Ascending aorta (tissue), 2 donors: ENCODE results near the gene AKAP13. TPM values are rescaled to one million over a fixed set of nuclear protein-coding genes. Genes with fewer than 3 reads are reported as not detected.

Experiments
- DNase-seq, 2 donors: peaks; one replicate each; pipeline ENCODE4 v3.0.0-alpha.2; 2019; ENCODE audit warnings: low spot score in 2 of 2
- H3K27ac ChIP-seq, 2 donors: fragments of 200-600 bp; sonication (generic); one replicate each; pipeline ENCODE4 v1.5.1; 2016 to 2017; ENCODE audit warnings: mild to moderate bottlenecking in 1 of 2
- H3K27me3 ChIP-seq: fragments of 200-600 bp; sonication (generic); one replicate; pipeline ENCODE4 v1.5.1; 2017
- H3K36me3 ChIP-seq, 2 donors: fragments of 200-600 bp; sonication (generic); one replicate each; pipeline ENCODE4 v1.5.1; 2016
- H3K4me1 ChIP-seq, 2 donors: fragments of 200-600 bp; sonication (generic); one replicate each; pipeline ENCODE4 v1.5.1; 2016 to 2017; ENCODE audit warnings: mild to moderate bottlenecking in 1 of 2
- H3K4me3 ChIP-seq, 2 donors: fragments of 200-600 bp; sonication (generic); one replicate each; pipeline ENCODE4 v1.5.1; 2016 to 2017; ENCODE audit warnings: mild to moderate bottlenecking in 1 of 2
- H3K9me3 ChIP-seq, 2 donors: fragments of 200-600 bp; sonication (generic); one replicate each; pipeline ENCODE4 v1.5.1; 2016
- intact Hi-C: fragments of 100-400 bp; cut with DNase I; formaldehyde crosslinking; loops from one replicate; pipeline ENCODE4 v1.15.1; 2023
- total RNA-seq: library from RNA; depleted of rRNA; stranded (reverse); fragments of >200 nt; gene quantifications from one replicate; pipeline ENCODE4 v1.1.0, GENCODE V29; 2016
- TF ChIP-seq, protein P1 (sequence below), 3 experiments: fragments of 200-600 bp in 2 of 3; fragments of 450-650 bp in 1 of 3; sonication (generic) in 2 of 3; IDR thresholded peaks; one replicate each; pipeline ENCODE4 v1.5.1; 2016 to 2019; ENCODE audit warnings: antibody characterized with exemption in 3 of 3, mild to moderate bottlenecking in 1 of 3, moderate library complexity in 1 of 3

The AKAP13 gene
- total RNA-seq, 1 donor from 2014 or later = 74.3 TPM

DNA sequence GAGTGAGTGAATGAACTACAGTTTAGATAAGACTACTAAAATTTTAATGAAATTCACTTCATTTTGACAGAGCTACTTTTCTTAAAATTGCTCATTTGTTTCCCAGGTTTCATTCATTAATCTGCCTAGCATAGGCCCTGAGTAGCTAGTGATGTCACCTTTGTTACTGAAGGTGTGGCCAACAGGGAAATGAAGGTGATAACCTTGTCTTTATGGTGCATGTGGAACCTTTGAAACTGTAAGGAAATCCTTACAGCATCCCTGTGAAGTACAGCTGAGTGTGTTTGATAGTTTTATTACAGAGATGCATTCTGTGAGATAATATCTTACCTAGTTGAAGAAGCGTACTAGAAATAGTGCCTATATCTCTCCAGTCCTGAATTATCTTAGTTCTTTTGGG, 112.9 kb downstream of the AKAP13 start:
- Histone ChIP-seq H3K4me1 (no peaks in the 10 kb centered on the region), H3K27ac (no peak overlapping the region), H3K9me3 (no peaks in the 10 kb centered on the region), H3K36me3 (no peaks in the 10 kb centered on the region), H3K27me3 (no peaks in the 10 kb centered on the region), H3K4me3 (no peak overlapping the region)
- DNase-seq = no peak
- intact Hi-C loops = no loop called here
- TF ChIP-seq, protein P1, sequence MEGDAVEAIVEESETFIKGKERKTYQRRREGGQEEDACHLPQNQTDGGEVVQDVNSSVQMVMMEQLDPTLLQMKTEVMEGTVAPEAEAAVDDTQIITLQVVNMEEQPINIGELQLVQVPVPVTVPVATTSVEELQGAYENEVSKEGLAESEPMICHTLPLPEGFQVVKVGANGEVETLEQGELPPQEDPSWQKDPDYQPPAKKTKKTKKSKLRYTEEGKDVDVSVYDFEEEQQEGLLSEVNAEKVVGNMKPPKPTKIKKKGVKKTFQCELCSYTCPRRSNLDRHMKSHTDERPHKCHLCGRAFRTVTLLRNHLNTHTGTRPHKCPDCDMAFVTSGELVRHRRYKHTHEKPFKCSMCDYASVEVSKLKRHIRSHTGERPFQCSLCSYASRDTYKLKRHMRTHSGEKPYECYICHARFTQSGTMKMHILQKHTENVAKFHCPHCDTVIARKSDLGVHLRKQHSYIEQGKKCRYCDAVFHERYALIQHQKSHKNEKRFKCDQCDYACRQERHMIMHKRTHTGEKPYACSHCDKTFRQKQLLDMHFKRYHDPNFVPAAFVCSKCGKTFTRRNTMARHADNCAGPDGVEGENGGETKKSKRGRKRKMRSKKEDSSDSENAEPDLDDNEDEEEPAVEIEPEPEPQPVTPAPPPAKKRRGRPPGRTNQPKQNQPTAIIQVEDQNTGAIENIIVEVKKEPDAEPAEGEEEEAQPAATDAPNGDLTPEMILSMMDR (IDR thresholded peaks at IDR 0.05) = no peak

DNA sequence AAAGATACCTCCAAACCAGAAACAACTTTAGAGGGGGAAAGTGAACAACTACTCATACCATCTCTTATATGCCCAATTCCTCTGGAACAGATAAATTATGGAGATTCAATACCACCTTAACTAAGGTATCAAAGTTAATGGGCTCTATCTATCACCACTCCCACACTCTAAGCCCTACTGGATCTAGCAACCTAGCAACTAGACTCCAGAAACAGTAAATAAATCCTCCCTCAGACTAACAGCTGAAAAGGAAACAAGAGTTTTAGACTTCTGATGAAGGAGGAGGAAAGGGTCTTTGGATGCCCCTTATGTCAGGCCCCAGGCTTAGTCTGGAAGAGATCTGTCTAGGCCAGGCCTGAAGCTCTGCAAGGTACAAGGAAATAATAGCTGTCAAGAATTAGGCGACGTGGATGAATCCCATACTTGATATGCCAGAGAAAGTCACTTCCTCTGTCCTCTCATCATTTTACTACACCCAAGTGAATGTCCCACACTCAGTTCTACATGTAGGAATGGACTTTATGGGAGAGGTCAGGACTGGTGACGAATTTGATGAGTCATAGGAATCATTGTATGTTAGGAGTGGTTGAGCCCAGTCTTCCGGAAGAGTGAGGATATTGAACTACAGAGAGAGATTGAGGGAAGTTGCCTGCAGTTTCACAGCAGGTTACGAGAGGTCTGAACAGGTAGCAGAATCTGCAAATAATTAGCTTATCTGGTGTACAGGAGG, 113.8 kb downstream of the AKAP13 start:
- Histone ChIP-seq H3K27me3 (no peaks in the 10 kb centered on the region), H3K27ac (no peak overlapping the region), H3K4me3 (no peak overlapping the region), H3K9me3 (no peaks in the 10 kb centered on the region), H3K36me3 (no peaks in the 10 kb centered on the region), H3K4me1 (no peaks in the 10 kb centered on the region)
- DNase-seq = no peak
- intact Hi-C loops = no loop called here
- TF ChIP-seq, protein P1 (IDR thresholded peaks at IDR 0.05) = no peak

DNA sequence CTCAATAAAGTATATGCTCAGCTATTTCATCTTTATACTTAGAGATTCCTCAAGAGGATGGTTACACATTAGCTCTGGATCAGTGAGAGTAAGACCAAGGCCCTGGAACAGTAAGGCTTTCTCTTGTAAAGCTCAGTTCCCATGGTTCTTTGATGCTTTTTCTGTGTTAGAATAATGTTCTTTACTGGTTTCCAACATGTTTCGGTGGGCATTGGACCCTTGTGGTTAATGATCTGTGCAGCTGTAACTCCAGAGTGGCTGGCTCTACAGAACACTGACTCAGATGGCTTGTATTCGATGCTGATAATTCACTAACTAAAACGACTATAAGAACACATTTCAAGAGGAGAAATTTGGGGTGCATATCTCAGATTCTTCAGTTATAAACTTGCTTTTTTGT, 114.7 kb downstream of the AKAP13 start:
- Histone ChIP-seq H3K4me3 (no peak overlapping the region), H3K27me3 (no peaks in the 10 kb centered on the region), H3K4me1 (peaks cover 0 to under 1% of the 10 kb centered on the region in 2 donors), H3K9me3 (no peaks in the 10 kb centered on the region), H3K27ac (no peak overlapping the region), H3K36me3 (no peaks in the 10 kb centered on the region)
- TF ChIP-seq, protein P1 (IDR thresholded peaks at IDR 0.05) = no peak
- intact Hi-C loops = no loop called here
- no peak for DNase-seq

DNA sequence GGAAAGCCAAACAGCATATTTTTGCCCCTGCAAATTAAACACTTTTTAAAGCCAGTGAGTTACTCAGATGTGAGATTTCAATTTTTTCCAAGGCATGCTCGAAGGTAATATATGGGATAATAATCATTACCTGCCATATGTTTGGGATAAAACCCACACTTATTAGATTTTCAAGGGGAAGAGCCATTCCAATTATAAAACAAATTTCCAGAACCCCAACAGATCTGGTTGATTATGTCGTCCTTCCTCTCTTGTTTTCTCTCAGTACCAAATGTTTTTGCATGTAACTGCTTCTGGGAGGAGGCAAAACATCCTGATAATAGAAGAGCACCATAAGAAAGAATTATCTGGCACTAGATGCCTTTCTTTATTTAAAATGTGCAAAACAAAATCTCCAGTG, 115.1 kb downstream of the AKAP13 start:
- no peak overlapping the region for H3K27ac ChIP-seq
- peaks cover 0 to 3% of the 10 kb centered on the region in 2 donors for H3K4me1 ChIP-seq
- TF ChIP-seq, protein P1 (IDR thresholded peaks at IDR 0.05) = no peak
- no peaks in the 10 kb centered on the region for H3K36me3 ChIP-seq
- intact Hi-C loops = no loop called here
- no peak for DNase-seq
- H3K4me3 ChIP-seq = no peak overlapping the region
- H3K27me3 ChIP-seq = no peaks in the 10 kb centered on the region
- H3K9me3 ChIP-seq = no peaks in the 10 kb centered on the region

DNA sequence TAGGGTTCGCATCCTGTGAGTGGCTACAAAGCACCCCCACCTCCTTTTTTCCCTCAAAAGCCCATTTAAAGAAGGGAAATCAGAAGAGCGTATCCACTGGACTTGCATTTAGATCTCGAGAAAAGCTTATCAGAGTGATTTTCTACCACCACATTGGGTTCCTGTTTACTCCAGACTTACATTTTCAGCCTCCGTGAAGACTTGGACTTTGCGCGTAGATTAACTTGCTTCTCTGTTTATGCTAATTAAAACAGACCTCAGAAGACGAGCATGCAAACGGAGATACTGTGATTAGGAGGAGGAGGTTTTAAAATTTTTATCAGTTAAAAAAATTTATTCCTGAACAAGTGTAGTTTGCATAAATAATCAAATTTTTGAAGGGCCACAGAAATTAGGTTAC, 115.7 kb downstream of the AKAP13 start:
- Histone ChIP-seq H3K4me1 (peaks cover 0 to 3% of the 10 kb centered on the region in 2 donors), H3K4me3 (no peak overlapping the region), H3K27ac (no peak overlapping the region), H3K9me3 (no peaks in the 10 kb centered on the region), H3K27me3 (no peaks in the 10 kb centered on the region), H3K36me3 (no peaks in the 10 kb centered on the region)
- DNase-seq = no peak
- intact Hi-C loops = no loop called here
- TF ChIP-seq, protein P1 (IDR thresholded peaks at IDR 0.05) = no peak
